ENCODE results near the gene CMBL.
"Not testable (repeated sequence)": the region's sequence is repeated elsewhere in the genome, so short reads cannot be mapped to it uniquely, and the experiment has no call there.

CMBL gene

GRCh38 chr5:10257870-10258269, 49.8 kb downstream of the CMBL start:
- DNase-seq (ENCODE audit: low read depth), result no peak

- no peak for DNase-seq (ENCODE audit: low read depth)
Measured at GRCh38 chr5:10254686-10255085, 53.0 kb downstream of the CMBL start.

- no peak for DNase-seq (ENCODE audit: low read depth)
Measured at GRCh38 chr5:10253390-10253789, 54.3 kb downstream of the CMBL start.

GRCh38 chr5:10251405-10251804, 56.3 kb downstream of the CMBL start:
- no peak for DNase-seq (ENCODE audit: low read depth)

GRCh38 chr5:10250806-10251276, 56.9 kb downstream of the CMBL start:
- DNase-seq (ENCODE audit: low read depth), result no peak

- peak; percentile 87 for DNase-seq (ENCODE audit: low read depth)
Measured at GRCh38 chr5:10249948-10250805, 57.5 kb downstream of the CMBL start, which contains the start of gene CCT5. Gene CCT5 (plus strand): TSS chr5:10250280. CDS start chr5:10250341, 61 bp downstream.

- no peak for DNase-seq (ENCODE audit: low read depth)
Measured at GRCh38 chr5:10248378-10249260, 59.1 kb downstream of the CMBL start.

GRCh38 chr5:10247217-10247616, 60.5 kb downstream of the CMBL start:
- DNase-seq (ENCODE audit: low read depth), result not testable (repeated sequence)

- no peak for DNase-seq (ENCODE audit: low read depth)
Measured at GRCh38 chr5:10246761-10247160, 60.9 kb downstream of the CMBL start.

GRCh38 chr5:10244342-10244944, 63.3 kb downstream of the CMBL start:
- DNase-seq (ENCODE audit: low read depth), result no peak

GRCh38 chr5:10243660-10244240, 64.0 kb downstream of the CMBL start:
- DNase-seq (ENCODE audit: low read depth), result no peak

- DNase-seq (ENCODE audit: low read depth), result no peak
Measured at GRCh38 chr5:10235350-10235749, 72.4 kb downstream of the CMBL start.

GRCh38 chr5:10233505-10233904, 74.2 kb downstream of the CMBL start:
- no peak for DNase-seq (ENCODE audit: low read depth)

- no peak for DNase-seq (ENCODE audit: low read depth)
Measured at GRCh38 chr5:10233011-10233410, 74.7 kb downstream of the CMBL start.

GRCh38 chr5:10232386-10232785, 75.3 kb downstream of the CMBL start:
- no peak for DNase-seq (ENCODE audit: low read depth)

- no peak for DNase-seq (ENCODE audit: low read depth)
Measured at GRCh38 chr5:10229306-10230048, 78.2 kb downstream of the CMBL start.

GRCh38 chr5:10228288-10228687, 79.4 kb downstream of the CMBL start:
- DNase-seq (ENCODE audit: low read depth), result no peak

Measured in stimulated activated CD4-positive, alpha-beta T cell treated with anti-CD3 and anti-CD28 coated beads, Interleukin-2, amount 100 ng/mL, for 4 hours (primary cell).